Skeletal muscle tissue (tissue), 4 donors: Measurements from ENCODE around the gene RASA4B. TPM values are rescaled to one million over a fixed set of nuclear protein-coding genes. Genes with fewer than 3 reads are reported as not detected.
"Not testable (repeated sequence)": the region's sequence is repeated elsewhere in the genome, so short reads cannot be mapped to it uniquely, and the experiment has no call there.

Source experiments
- H3K27ac ChIP-seq: one replicate; pipeline ENCODE4 v1.7.0; 2013; ENCODE audit warnings: mild to moderate bottlenecking, low read depth, low read length, inconsistent platforms
- H3K27me3 ChIP-seq, 3 donors: one replicate each; pipeline ENCODE4 v1.7.0; 2013; ENCODE audit warnings: low read length in 3 of 3; ENCODE audit not compliant: control insufficient read depth in 3 of 3, insufficient read depth in 3 of 3
- H3K36me3 ChIP-seq, 3 donors: one replicate each; pipeline ENCODE4 v1.7.0; 2013; ENCODE audit warnings: low read length in 3 of 3; ENCODE audit not compliant: control insufficient read depth in 3 of 3, insufficient read depth in 3 of 3
- H3K4me1 ChIP-seq, 3 donors: one replicate each; pipeline ENCODE4 v1.7.0; 2013; ENCODE audit warnings: low read length in 3 of 3, mild to moderate bottlenecking in 3 of 3; ENCODE audit not compliant: control insufficient read depth in 3 of 3, insufficient read depth in 3 of 3
- H3K4me3 ChIP-seq, 3 donors: one replicate each; pipeline ENCODE4 v1.7.0; 2013; ENCODE audit warnings: low read length in 3 of 3
- H3K9ac ChIP-seq, 3 donors: one replicate each; pipeline ENCODE4 v1.7.0; 2013; ENCODE audit warnings: low read length in 3 of 3, mild to moderate bottlenecking in 3 of 3, moderate library complexity in 2 of 3, low read depth in 1 of 3
- H3K9me3 ChIP-seq, 3 donors: one replicate each; pipeline ENCODE4 v1.7.0; 2013; ENCODE audit warnings: low read length in 3 of 3; ENCODE audit not compliant: control insufficient read depth in 3 of 3
- total RNA-seq: library from RNA; depleted of rRNA; stranded (reverse); fragments of >200 nt; gene quantifications from one replicate; pipeline ENCODE4 v1.2.3, GENCODE V29; 2014
- donor health status: Osteomylitis.

The RASA4B gene
- total RNA-seq = 2.6 TPM

DNA sequence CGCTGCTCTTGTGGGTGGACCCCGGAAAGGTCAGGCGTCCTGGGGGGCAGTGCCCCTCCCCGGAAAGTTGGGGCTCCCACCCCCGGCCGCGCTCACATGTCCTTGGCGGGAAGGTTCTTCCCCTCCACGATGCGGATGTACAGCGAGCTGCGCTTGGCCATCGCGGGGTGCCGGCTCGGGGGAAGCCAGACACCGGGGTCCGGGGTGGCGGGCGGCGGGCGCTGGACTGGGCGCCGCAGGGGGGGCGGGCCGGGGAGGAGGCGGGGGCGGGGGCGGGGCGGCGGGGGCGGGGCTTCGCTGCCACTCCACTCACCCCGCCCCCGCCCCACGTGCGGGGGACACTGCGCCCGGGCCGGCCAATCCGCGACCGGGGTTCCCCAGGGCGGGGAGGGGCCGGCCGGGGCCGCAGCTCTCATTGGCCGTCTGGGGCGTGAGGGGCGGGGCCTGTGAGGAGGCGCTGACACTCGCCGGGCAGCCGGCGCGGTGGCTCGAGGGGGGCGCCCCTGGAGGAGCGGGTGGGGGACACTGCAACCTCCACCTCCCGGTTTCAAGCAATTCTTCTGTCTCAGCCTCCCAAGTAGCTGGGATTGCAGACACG is at the start of gene RASA4B:
Gene RASA4B, minus strand, starts transcription at position 228 of the 598 bp plus-strand sequence. Its CDS starts 67 bp downstream, at position 161.
- H3K27me3 ChIP-seq, H3K36me3 ChIP-seq, H3K9ac ChIP-seq, H3K4me1 ChIP-seq, H3K27ac ChIP-seq, H3K4me3 ChIP-seq, H3K9me3 ChIP-seq: not testable (repeated sequence)

DNA sequence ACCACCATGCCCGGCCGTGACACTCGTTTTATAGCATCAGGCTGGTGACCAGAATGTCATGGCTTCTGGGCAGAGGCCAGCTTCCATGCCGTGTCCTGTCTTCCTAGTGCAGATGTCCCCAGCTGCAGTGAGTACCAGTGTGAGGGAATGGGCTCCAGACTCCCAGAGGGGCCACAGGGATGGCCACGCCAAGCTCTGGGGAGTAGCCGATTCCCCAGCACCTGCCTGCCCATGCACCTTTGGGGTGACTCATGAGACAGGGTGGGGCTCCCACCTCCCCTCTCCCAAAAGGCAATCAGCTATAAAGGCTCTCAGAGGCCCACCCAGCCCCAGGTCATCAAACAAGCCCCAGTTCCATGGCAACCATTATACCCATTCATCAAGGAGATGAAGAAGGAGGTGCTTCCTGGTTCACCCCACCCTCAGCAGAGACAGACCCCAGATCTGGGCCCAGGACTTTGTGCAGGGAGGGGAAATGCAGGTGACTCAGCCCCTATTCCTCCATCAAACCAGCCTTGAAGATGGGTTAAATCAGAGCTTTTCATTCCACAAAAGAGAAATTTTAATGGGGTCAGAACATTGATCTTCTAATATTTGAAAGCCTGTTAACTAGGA is 33.3 kb upstream of the RASA4B start, which contains the start of gene SPDYE2:
Gene SPDYE2, plus strand, starts transcription at position 419 of the 615 bp plus-strand sequence. CDS start 2,030 bp downstream, outside the sequence.
- not testable (repeated sequence) for H3K9ac ChIP-seq, H3K36me3 ChIP-seq, H3K4me1 ChIP-seq, H3K4me3 ChIP-seq, H3K27ac ChIP-seq, H3K9me3 ChIP-seq, H3K27me3 ChIP-seq

GRCh38 chr7:102546353-102546752 is 28.8 kb upstream of the RASA4B start:
- not testable (repeated sequence) for H3K9ac ChIP-seq, H3K27ac ChIP-seq, H3K27me3 ChIP-seq, H3K9me3 ChIP-seq, H3K4me1 ChIP-seq, H3K4me3 ChIP-seq, H3K36me3 ChIP-seq

DNA sequence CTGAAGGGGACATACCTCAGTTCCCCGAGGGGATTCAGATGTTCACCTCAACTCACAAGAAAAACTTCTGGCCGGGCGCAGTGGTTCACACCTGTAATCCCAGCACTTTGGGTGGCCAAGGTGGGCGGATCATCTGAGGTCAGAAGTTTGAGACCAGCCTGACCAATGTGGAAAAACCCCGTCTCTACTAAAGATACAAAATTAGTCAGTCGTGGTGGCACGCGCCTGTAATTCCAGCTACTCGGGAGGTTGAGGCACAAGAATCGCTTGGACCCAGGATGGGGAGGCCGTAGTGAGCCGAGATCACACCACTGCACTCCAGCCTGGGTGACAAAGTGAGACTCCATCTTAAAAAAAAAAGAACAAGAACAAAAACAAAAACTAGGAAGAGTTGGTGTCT is 27.7 kb upstream of the RASA4B start:
- H3K9ac ChIP-seq, H3K9me3 ChIP-seq, H3K4me3 ChIP-seq, H3K27me3 ChIP-seq, H3K27ac ChIP-seq, H3K36me3 ChIP-seq, H3K4me1 ChIP-seq: not testable (repeated sequence)

GRCh38 chr7:102544372-102544771 is 26.8 kb upstream of the RASA4B start:
- H3K4me3 ChIP-seq, H3K9me3 ChIP-seq, H3K27me3 ChIP-seq, H3K27ac ChIP-seq, H3K9ac ChIP-seq, H3K36me3 ChIP-seq, H3K4me1 ChIP-seq: not testable (repeated sequence)

DNA sequence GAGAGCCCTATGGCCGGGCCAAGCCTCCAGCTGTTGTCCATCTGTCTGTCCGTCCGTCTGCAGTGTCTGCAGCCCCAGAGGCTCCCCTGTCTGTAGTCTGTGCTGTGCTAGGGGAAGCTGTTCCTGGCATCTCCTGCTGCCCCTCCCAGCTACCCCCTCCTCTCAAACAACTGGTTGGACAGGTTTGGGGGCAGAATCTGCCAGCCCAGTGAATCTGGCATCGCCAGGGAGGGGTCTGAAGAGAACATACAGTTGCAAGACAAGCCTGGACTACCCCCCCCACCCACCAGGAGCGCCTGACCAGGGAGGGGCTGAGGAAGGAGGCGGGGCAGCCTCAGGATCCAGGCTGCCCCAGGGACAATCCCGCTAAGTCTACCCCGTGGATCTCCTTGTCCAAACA is 26.0 kb upstream of the RASA4B start, which contains the start of gene UPK3BL2:
Gene UPK3BL2, minus strand, starts transcription at position 101 of the 400 bp plus-strand sequence. Its CDS starts 60 bp downstream, at position 41.
- not testable (repeated sequence) for H3K36me3 ChIP-seq, H3K9me3 ChIP-seq, H3K27me3 ChIP-seq, H3K9ac ChIP-seq, H3K4me3 ChIP-seq, H3K27ac ChIP-seq, H3K4me1 ChIP-seq

GRCh38 chr7:102542771-102543170 is 25.2 kb upstream of the RASA4B start:
- H3K36me3 ChIP-seq, H3K27ac ChIP-seq, H3K27me3 ChIP-seq, H3K9me3 ChIP-seq, H3K4me3 ChIP-seq, H3K4me1 ChIP-seq, H3K9ac ChIP-seq: not testable (repeated sequence)

- not testable (repeated sequence) for H3K9ac ChIP-seq, H3K36me3 ChIP-seq, H3K27ac ChIP-seq, H3K9me3 ChIP-seq, H3K4me1 ChIP-seq, H3K4me3 ChIP-seq, H3K27me3 ChIP-seq
These were observed 24.5 kb upstream of the RASA4B start for GRCh38 chr7:102542083-102542482.

DNA sequence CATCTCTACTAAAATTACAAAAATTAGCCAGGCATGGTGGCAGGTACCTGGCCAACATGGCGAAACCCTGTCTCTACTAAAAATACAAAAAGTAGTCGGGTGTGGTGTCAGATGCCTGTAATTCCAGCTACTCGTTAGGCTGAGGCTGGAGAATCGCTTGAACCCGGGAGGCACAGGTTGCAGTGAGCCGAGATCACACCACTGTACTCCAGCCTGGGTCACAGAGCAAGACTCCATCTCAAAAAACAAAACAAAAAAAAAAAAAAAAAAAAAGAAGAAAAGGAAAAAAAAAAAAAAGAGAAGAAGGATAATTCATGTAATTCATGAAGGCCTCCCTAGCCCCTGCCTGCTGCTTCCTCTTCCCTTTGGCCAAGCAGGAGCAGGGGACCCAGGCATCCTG is 23.0 kb upstream of the RASA4B start:
- not testable (repeated sequence) for H3K9me3 ChIP-seq, H3K9ac ChIP-seq, H3K27me3 ChIP-seq, H3K4me1 ChIP-seq, H3K27ac ChIP-seq, H3K4me3 ChIP-seq, H3K36me3 ChIP-seq

DNA sequence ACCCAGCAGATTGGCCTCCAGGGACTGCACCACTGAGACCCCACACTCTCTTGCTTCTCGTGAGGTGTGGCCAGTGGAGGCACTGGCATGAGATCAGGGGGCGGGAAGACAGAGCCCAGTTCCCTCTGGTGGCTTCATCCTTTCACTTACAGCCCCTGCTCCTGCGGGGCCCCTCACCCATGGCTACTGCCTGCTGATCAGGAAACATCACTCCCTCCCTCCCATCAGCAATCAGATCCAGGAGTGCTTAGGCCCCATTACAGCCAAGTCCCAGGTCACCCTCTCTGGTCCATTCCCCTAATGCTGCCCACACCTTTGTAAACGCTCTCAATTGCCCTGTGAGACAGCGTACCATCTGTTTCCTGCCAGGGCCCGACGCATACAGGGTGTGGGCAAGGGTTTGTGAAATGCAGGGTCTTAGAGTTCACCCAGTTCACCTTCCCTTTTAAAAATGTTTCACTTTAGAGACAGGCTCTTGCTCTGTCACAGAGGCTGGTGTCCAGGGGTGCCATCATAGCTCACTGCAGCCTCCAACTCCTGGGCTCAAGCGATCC is 17.6 kb upstream of the RASA4B start:
- H3K36me3 ChIP-seq, H3K4me1 ChIP-seq, H3K27me3 ChIP-seq, H3K9ac ChIP-seq, H3K9me3 ChIP-seq, H3K27ac ChIP-seq, H3K4me3 ChIP-seq: not testable (repeated sequence)
